Left renal cortex interstitium (tissue), 4 donors: ENCODE data around the gene CDKAL1. TPM values are rescaled to one million over a fixed set of nuclear protein-coding genes. Genes with fewer than 3 reads are reported as not detected.

Experiments
- DNase-seq, 4 donors: peaks; one replicate each; pipeline ENCODE4 v3.0.0-alpha.2; 2013; ENCODE audit warnings: low read depth in 4 of 4, low spot score in 2 of 4, missing footprints in 1 of 4
- polyA plus RNA-seq, 4 donors: library from polyadenylated mRNA; unstranded; fragments of 120-200 nt; gene quantifications; one replicate each; pipeline ENCODE4 v1.2.1, GENCODE V29; 2013; ENCODE audit not compliant: insufficient read length in 4 of 4

Gene CDKAL1
- polyA plus RNA-seq, 4 donors = 16.3 to 20.5 (median 19.4) TPM

DNA sequence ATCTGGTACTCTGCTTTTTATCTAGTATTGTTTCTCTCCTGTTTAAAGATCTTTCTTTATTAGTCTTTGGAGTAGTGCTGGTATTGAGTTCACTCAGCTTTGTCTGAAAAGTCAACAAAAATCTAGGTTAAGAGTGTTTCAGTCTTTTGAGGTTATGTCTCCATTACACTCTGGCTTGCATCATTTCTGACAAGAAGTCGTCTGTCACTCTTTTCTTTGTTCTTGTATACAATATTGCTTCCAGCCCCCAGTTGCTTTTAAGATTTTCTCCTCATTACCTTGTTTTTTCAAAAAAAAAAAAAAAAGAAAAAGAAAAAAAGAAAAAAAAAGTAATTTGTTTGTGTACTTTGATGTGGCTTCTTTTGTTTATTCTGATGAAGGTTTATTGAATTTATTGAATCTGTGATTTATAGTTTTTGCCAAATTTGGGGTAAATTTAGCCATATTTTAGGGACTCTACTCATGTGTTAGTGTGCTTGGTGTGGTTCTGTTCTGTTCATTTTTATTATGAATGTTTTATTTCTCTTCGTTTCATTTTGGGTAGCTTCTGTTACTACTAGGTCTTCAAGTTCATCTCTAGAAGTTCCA, 408.9 kb downstream of the CDKAL1 start:
- DNase-seq = no peak

DNA sequence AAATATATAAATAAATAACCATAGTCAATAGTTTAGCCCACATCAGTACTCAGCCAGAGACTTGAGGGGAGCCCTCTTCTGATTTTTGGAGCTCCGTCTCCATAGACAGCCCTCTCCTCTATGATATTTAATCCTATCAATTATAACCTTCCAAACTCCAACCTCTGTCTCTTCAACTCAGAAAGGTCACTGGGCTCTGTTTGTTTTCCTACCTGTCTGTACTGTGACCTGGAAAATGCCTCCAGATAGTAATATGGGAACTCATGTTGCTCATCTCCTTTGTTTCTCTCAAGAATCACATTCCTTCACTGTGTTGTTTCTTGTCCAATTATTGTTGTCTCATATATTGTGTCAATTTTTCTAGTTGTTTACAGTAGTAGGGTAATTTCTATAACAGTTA, 409.7 kb downstream of the CDKAL1 start:
- no peak for DNase-seq

DNA sequence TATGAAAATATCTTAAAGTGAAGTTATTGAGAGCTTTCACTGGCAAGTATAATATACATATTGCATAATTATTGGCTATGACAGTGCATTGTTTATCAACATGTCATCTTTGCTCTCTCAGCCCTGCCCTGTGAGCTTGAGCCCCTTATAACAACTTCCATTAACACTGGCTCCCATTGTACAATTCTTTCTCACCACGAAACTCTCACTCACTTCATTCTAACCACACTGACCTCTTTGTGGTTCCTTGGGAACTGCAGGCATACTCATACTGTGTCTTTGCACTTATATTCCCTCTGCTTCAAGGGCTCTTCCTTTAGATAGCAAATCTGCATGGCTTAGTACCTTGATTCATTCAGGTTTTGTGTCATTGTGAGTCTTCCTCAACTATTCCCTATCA, 411.8 kb downstream of the CDKAL1 start:
- no peak for DNase-seq

DNA sequence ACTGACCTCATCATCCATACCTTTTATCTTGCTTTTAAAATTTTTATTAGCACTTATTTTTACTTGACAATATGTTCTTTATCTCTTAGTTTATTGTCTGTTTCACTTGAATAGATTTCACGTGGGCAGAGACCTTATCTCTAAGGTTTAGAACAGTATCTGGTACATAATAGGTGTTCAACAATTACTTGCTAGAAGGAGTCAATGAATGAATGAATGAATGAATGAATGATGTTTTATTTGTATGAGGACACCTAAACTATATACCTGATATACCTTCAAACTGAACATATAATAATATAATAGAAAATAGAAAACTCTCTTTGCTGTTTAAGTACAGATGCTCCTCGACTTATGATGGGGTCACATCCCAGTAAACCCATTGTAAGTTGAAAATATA, 412.6 kb downstream of the CDKAL1 start:
- no peak for DNase-seq

DNA sequence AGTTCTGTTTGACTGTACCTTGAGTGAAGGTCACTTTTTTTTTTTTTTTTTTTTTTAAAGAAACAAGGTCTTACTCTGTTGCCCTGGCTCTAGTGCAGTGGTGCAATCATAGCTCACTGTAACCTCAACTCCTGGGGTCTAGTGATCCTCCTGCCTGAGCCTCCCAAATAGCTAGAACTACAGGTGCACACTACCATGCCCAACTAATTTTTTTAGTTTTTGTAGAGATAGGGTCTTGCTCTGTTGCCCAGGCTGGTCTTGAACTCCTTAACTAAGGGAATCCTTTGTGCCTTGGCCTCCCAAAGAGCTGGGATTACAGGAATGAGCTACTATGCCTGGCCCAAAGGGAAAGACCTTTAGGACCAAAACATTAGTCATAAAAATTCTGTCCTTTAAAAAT, 413.7 kb downstream of the CDKAL1 start:
- no peak for DNase-seq

DNA sequence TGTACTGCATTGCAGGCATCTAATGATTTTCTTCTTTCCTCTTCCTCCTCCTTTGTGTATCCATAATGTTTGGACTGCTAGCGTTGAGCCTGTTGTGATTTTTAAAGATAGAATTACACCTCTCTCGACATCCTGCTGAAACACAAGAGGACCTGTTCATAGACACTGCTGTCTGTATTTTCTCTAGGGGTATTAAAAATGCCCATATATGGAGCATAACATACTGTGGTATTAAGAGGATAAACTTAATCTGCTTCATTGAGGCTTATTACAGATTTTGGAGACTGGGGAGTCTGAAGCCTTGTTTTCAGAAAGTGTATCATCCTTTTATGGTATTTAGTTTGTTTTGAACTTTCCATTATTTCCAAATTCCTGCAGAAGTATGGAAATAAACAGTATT, 414.3 kb downstream of the CDKAL1 start:
- DNase-seq = no peak

DNA sequence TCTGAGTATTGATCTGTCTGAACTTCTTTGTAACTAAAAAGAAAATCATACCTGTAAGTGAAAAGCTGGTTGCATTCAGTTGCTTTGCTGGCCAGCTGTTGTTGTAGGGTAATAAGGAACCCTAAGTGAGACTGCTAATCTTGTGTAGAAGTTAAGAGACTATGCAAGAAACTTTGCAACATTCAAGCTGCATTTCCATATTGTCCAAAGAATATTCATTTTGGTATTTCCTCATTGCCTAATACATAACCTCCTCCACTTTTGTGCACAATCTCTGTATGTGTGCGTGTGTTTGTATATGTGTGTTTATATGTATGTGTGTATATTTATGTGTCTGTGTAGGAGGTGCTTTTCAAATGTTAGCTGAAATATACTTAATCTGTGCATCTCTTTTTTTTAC, 414.9 kb downstream of the CDKAL1 start:
- no peak for DNase-seq

DNA sequence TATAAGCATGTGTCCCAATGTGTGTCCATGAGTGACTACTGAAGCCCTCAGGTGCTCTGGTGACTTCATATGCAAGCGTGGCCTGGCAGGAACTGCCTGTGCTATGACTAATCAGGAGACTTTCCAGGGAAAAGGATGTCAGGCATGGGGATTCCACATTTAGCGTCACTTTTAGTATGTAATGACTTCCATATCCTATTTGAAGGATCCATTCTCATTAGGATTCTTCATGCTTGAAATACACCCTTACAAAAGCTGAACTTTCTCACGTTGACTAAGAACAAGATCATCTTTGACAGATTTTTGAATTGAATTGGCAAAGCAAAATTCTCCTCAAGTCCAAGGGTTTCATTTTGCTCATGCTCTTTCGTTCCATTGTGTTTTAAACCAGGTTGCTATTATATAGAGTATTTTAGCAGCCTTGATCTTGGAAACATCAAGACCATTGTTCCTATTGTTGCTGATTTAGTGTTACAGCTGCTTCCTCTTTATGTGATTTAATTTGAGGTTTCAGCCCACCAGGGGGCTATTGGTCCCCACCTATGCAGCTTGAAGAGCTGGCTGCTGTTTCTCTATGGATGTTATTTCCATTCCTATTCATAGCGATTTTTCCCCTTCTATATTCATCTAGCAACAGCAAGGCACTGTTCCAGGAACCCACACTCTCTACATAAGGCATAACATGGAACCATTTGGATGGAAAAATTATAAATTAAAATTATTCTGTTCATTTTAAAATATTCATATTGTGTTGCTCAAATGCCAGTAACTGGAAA, 418.6 kb downstream of the CDKAL1 start:
- no peak for DNase-seq

DNA sequence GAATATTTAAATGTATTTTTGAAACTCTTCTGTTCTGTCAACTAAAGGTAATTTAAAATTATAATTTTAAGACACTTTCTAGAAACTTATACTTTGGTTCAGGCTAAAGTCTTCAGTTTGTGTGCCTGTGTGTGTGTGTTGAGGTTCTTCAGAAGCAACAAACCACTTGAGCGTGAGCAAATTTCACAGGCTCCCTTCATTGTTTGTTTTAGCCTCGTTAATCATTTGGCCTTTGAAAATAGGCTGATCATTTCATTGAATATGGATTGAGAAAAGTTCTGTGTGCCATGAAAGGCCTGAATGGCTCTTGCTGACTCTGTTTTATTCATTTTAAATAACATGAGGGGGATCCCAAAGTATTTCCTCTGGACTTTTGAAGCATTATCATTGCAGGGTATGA, 420.1 kb downstream of the CDKAL1 start:
- DNase-seq = no peak

DNA sequence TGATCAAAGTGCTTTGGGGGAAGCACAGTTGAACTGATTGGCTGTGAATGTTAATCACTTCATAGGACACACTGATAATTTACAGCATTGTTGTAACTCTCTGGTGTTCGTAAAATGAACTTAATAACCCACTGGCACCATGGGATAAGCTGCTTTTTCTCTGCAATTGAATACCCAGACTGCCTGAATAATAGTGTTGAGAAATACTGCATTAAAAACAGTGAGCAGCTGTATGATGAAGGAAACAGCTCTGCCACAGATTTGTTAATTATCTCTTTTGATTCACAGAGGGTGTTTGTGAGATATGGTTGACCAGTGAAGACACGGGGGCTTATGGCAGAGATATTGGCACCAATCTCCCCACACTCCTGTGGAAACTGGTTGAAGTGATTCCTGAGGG, 420.9 kb downstream of the CDKAL1 start:
- no peak for DNase-seq

DNA sequence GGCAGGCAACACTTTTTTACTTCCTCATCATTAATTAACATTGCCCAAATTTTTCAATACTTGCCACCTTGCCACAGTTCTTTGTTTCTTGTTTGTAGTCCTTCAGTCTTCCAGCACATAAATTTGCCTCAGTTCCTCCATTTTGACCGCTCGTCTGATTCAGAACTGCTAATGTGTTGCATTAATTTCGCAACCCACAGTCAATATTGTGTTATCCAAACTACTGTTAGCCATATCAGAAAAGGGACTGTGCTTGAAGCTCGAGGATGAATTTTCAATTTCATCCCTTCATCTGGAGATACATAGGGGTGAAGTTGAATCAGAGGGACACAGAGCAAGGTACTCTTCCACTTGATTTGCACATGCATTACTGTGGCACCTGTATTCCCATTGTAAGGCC, 421.5 kb downstream of the CDKAL1 start:
- no peak for DNase-seq

DNA sequence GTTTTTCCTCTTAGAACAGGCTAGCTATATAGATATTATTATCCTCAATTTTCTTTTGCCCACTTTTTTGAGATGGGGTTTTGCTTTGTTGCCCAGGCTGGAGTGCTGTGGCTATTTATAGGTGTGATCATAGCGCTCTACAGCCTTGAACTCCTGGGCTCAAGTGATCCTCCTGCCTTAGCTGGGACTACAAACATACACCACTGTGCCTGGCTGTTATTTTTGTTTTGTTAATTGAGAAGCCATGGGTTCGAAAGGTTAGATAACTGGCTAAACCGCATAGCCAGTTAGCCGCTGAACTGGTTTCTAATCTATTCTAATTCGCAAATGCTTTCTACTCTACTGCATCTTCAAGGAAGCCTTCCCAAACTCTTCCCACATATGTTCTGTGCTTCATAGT, 425.8 kb downstream of the CDKAL1 start:
- no peak for DNase-seq

DNA sequence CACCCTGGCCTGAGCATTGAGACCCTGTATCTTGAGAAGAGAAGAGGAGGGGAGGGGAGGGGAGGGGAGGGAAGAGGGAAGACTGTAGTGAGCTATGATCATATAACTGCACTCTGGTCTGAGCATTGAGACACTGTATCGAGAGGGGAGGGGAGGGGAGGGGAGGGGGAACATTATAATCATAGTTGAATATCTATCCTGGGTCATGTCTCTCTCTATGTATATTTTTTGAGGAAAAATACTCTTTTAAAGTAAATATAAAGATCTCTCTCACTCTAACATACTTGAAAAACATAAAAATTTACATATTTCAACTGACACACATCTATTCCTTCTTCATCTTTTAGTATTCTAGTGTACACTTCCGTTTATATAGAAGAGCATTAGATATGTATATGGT, 431.0 kb downstream of the CDKAL1 start:
- DNase-seq = no peak

DNA sequence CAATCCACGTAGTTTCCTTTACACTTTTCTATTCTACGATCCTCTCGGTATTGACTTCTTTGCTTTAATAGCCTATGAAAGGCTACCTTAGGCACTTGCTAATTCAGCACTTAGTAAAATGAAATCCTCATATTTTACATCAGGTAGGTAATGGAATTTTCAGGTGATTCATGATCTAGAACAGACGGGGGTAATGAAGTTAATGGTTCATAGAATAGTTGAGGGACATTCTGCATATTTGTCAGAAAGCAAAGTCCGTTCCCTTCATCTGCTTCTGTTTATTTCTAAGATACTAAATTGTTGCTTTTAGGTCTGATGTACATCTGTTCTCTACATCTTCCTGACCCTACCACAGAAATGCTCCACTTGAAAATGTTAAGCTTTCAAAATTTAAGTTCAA, 431.7 kb downstream of the CDKAL1 start:
- DNase-seq = no peak

DNA sequence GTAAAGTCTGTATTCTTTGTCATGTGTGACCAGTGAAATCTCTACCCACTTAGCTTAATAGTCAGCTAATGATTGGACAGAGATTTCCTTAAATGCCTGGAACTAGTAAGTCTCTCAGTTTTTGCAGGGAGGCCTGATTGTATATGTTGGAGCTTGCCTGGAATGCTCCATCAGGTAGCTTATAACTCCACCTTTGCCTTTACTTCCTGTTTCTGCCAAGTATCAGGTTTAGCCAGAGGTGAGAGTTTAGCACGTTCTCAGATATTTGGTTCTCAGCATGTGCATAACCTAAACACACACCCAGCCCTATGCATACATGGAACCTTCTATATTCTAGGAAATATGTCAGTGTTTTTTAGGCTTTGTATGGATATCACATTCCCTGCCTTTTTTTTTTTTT, 435.3 kb downstream of the CDKAL1 start:
- no peak for DNase-seq

DNA sequence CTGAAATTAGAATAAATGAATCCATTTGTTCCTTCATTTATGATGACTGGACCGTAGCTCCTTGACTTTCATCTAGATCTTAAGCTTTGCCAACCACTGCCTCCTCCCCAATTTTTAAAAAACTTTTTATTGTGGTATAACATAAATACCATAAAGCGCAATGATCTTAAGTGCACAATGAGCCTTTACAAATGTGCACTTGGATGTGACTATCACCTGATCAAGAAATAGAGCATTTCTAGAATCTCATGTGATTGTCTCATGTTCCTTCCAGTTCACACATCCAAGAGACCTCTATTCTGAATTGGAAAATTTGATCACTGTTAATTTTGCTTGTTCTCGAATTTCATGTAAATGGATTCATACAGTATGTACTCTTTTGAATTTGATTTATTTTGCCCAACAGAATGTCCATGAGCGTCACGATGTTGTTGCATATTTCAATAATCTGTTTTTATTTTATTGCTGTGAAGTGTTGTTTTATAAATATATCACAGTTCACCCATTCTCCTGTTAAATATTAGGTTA, 442.2 kb downstream of the CDKAL1 start:
- no peak for DNase-seq

DNA sequence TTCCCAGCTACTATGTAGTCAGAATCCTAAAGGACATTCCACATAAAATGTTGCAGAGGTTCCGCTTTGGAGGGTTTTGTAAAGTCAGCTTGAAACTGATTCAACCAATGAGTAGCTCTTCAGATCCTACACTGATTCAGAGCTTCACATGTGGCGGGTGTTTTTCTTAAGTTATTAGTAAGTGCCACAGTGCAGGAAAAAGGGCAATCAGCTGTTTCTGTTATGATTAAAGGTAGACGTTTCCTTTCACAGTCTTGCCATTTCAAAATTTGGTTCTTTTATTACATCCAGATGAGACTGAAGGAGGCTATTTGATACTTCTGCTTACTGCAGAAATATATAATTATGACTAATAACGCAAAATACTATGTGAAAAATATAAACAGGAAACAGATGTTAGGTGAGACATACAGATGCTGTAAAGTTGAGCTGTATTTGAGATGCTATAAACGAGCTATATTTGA, 443.9 kb downstream of the CDKAL1 start:
- DNase-seq = no peak

DNA sequence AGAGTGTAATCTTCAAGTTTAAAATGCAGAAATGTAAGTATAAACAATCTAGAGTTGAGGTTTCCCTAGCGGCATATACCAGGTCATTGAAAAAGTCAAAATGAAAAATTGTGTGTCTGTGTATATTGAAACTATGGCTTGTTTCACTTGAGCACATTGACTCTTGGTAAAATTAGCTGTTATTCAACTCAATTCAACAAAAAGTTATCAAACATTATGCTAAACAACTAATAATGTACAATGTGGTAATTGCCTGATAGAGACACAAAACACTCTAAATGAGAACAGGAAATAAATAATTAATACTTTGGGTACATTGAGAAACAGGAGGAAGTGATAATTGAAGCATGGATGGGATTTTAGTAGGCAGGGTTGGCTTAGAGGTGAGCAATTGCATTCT, 444.8 kb downstream of the CDKAL1 start:
- no peak for DNase-seq

DNA sequence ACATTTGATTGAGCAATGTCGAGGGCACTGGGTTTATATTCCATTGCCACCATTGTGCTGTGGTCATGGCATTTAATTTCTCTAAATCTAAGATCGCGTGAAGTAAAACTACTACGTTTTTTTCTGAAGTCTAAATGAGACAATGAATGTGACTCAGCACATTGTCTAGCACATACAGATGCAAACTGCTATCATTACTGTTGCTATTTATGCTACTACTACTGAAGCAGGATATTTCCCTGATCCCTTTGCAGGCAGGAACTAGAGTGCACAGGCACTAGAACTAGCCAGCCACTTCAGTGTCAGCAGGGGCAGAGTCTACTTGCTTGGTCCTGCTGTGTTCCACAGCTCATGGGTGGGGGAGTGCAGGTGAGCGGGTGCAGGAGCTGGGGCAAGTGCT, 449.7 kb downstream of the CDKAL1 start:
- no peak for DNase-seq

DNA sequence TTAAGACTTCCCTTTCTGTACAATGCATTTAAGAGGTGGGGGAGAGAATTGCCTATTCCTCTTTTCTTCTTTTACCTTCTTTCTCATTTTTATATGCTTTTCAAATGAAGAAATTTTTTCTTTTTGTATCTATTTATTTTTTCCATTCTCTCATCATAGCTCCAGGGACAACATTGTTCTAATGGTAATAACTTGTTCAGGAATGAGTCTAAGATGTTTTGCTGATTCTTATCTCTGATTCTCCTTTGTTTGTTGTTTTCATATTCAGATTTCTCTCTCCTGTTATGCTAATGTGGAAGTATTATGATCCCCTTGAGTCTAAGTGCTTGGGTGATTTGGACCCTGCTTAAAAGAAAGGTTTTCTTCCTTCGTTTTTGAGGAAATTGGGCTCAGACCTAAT, 451.6 kb downstream of the CDKAL1 start:
- DNase-seq = no peak

DNA sequence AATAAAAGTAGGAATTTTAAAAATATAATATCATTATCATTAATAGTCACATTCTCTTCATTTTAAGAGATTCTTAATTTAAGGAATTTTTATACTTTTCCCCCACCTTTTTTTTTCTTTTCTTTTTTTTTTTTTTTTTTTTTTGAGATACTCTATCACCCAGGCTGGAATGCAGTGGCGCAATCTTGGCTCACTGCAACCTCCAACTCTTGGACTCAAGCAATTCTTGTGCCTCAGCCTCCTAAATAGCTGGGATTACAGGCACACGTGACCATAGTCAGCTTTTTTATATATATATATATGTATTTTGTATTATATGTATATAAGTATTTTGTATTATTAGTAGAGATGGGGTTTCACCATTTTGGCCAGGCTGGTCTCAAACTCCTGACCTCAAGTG, 457.7 kb downstream of the CDKAL1 start:
- DNase-seq = no peak

DNA sequence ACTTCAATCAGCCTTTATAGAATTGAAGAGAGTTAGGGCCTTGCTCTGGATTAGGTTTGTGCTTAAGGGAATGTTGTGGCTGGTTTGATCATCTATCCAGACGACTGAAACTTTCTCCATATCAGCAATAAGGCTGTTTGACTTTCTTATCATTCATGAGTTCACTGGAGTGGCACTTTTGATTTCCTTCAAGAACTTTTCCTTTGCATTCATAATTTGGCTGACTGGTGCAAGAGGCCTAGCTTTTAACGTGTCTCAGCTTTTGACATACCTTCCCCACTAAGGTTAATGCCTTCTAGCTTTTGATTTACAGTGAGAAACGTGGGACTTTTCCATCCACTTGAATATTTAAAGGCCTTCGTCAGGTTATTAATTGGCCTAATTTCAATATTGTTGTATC, 461.8 kb downstream of the CDKAL1 start:
- no peak for DNase-seq
